ENCODE results near the gene CABP2. TPM values are rescaled to one million over a fixed set of nuclear protein-coding genes. Genes with fewer than 3 reads are reported as not detected.
"Not testable (repeated sequence)": the region's sequence is repeated elsewhere in the genome, so short reads cannot be mapped to it uniquely, and the experiment has no call there.

The CABP2 gene
- total and polyA plus RNA-seq, 10 of the 15 experiments (the other 5 are each of a cell fraction or from before 2014, with no cell fraction given) = not detected

GRCh38 chr11:67482275-67482826 is 40.9 kb downstream of the CABP2 start (continued):
- TF ChIP-seq ZBTB40 (IDR thresholded peaks at IDR 0.05; ENCODE audit: borderline replicate concordance) (no peak), NFXL1 (IDR thresholded peaks at IDR 0.05; ENCODE audit: borderline replicate concordance) (no peak), PAX8 (IDR thresholded peaks at IDR 0.05) (no peak), SUZ12 (IDR thresholded peaks at IDR 0.05; ENCODE audit: unreplicated experiment) (no peak)

- H3K4me1 ChIP-seq (ENCODE audit: control insufficient read depth, insufficient read depth, low read length); H2AFZ ChIP-seq (ENCODE audit: control insufficient read depth, low read depth, low read length); H3K4me3 ChIP-seq; H3K9ac ChIP-seq (ENCODE audit: control insufficient read depth, insufficient read depth, low read length); H3K36me3 ChIP-seq (ENCODE audit: control insufficient read depth in 2 of 2, insufficient read depth in 2 of 2, low read length in 1 of 2); H3K27me3 ChIP-seq (replicated peaks in 1 of 2; ENCODE audit: control insufficient read depth in 2 of 2, insufficient read depth in 2 of 2, low read length in 1 of 2); FAIRE-seq; H3K27ac ChIP-seq (ENCODE audit: control insufficient read depth, insufficient read depth); intact Hi-C loops (cut with micrococcal nuclease; ENCODE audit: unreplicated experiment); H3K9me3 ChIP-seq (replicated peaks; ENCODE audit: control insufficient read depth, insufficient read depth, low read length); H3K4me2 ChIP-seq (ENCODE audit: control insufficient read depth, insufficient read depth); H3K79me2 ChIP-seq (ENCODE audit: control insufficient read depth, insufficient read depth, low read length); ATAC-seq; in situ Hi-C loops (cut with MboI); DNase-seq (ENCODE audit: low read depth, low spot score); H4K20me1 ChIP-seq (ENCODE audit: control insufficient read depth, insufficient read depth); BruUV-seq (replicated peaks): not testable (repeated sequence)
- ChIA-PET RAD21 (ENCODE audit: unreplicated experiment) (interaction anchor here (1.4 kb wide), 1 partner anchor 8 kb away, joined by 3 read pairs; no protein-coding TSS in a partner anchor), CTCF (interaction anchor here (0.6 kb wide), 1 partner anchor 94 kb away, joined by 3 read pairs; no protein-coding TSS in a partner anchor), POLR2A (interaction anchor here (0.7 to 1.7 kb wide), 5 partner anchors 10 to 154 kb away, joined by 3 to 9 read pairs (median 4); no protein-coding TSS in a partner anchor), SMC1A (ENCODE audit: uncharacterized antibody, unreplicated experiment) (interaction anchor here (0.6 kb wide), 1 partner anchor 111 kb away, joined by 3 read pairs; no protein-coding TSS in a partner anchor)
- 68% methylated on average over 15 of the region's 16 CpGs for WGBS (ENCODE audit: insufficient coverage, insufficient replicate concordance, low lambda C conversion rate, missing lambda C conversion rate)
These were observed 45.7 kb downstream of the CABP2 start for GRCh38 chr11:67477344-67478050.
